ENCODE data around the gene ALDH1A2. TPM values are rescaled to one million over a fixed set of nuclear protein-coding genes. Genes with fewer than 3 reads are reported as not detected.
"Not testable (repeated sequence)": the region's sequence is repeated elsewhere in the genome, so short reads cannot be mapped to it uniquely, and the experiment has no call there.

Gene ALDH1A2
- total and polyA plus RNA-seq, 7 donors, result 1.2 to 12.5 (median 4.4) TPM

- WGBS, 2 donors, result 3 to 35% methylated on average over 2 of the region's 2 CpGs
- H3K27ac ChIP-seq, result no peak overlapping the region
- intact Hi-C loops (cut with DNase I), result no loop called here
Observed at GRCh38 chr15:58038426-58039078, 27.0 kb downstream of the ALDH1A2 start.

GRCh38 chr15:58037723-58038301, 27.7 kb downstream of the ALDH1A2 start:
- no peak overlapping the region for H3K4me3 ChIP-seq
- H3K4me1 ChIP-seq, result peaks cover 0 to 15% (median 11%) of the 10 kb centered on the region in 4 donors
- H3K36me3 ChIP-seq, result no peaks in the 10 kb centered on the region
- 5 to 24% methylated on average over 2 of the region's 2 CpGs for WGBS, 2 donors
- intact Hi-C loops (cut with DNase I), result no loop called here
- H3K27ac ChIP-seq, result no peak overlapping the region
- H3K27me3 ChIP-seq, result no peaks in the 10 kb centered on the region
- TF ChIP-seq, protein P1, sequence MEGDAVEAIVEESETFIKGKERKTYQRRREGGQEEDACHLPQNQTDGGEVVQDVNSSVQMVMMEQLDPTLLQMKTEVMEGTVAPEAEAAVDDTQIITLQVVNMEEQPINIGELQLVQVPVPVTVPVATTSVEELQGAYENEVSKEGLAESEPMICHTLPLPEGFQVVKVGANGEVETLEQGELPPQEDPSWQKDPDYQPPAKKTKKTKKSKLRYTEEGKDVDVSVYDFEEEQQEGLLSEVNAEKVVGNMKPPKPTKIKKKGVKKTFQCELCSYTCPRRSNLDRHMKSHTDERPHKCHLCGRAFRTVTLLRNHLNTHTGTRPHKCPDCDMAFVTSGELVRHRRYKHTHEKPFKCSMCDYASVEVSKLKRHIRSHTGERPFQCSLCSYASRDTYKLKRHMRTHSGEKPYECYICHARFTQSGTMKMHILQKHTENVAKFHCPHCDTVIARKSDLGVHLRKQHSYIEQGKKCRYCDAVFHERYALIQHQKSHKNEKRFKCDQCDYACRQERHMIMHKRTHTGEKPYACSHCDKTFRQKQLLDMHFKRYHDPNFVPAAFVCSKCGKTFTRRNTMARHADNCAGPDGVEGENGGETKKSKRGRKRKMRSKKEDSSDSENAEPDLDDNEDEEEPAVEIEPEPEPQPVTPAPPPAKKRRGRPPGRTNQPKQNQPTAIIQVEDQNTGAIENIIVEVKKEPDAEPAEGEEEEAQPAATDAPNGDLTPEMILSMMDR (IDR thresholded peaks at IDR 0.05), result no peak
- no peak for TF ChIP-seq POLR2AphosphoS5 (IDR thresholded peaks at IDR 0.05)
- TF ChIP-seq EP300 (IDR thresholded peaks at IDR 0.05), result no peak
- no peak for TF ChIP-seq POLR2A (IDR thresholded peaks at IDR 0.05)
- no peak for DNase-seq
- H3K9me3 ChIP-seq, result no peaks in the 10 kb centered on the region

More at GRCh38 chr15:58038426-58039078, 27.0 kb downstream of the ALDH1A2 start:
- DNase-seq, result no peak
- Histone ChIP-seq H3K27me3 (no peaks in the 10 kb centered on the region), H3K9me3 (no peaks in the 10 kb centered on the region), H3K36me3 (no peaks in the 10 kb centered on the region), H3K4me3 (no peak overlapping the region), H3K4me1 (peaks cover 0 to 15% (median 11%) of the 10 kb centered on the region in 4 donors)
- TF ChIP-seq, protein P1 (IDR thresholded peaks at IDR 0.05), result no peak
- no peak for TF ChIP-seq EP300 (IDR thresholded peaks at IDR 0.05)
- no peak for TF ChIP-seq POLR2AphosphoS5 (IDR thresholded peaks at IDR 0.05)
- TF ChIP-seq POLR2A (IDR thresholded peaks at IDR 0.05), result no peak

GRCh38 chr15:58036579-58036978, 28.9 kb downstream of the ALDH1A2 start:
- intact Hi-C loops (cut with DNase I), result no loop called here
- no peaks in the 10 kb centered on the region for H3K27me3 ChIP-seq
- no peak for DNase-seq
- peaks cover 0 to 15% (median 11%) of the 10 kb centered on the region in 4 donors for H3K4me1 ChIP-seq
- H3K9me3 ChIP-seq, result no peaks in the 10 kb centered on the region
- H3K4me3 ChIP-seq, result no peak overlapping the region
- WGBS, 2 donors, result 68 to 81% methylated on average over 4 of the region's 4 CpGs
- TF ChIP-seq POLR2A (IDR thresholded peaks at IDR 0.05), result no peak
- H3K36me3 ChIP-seq, result no peaks in the 10 kb centered on the region
- H3K27ac ChIP-seq, result no peak overlapping the region

- H3K4me1 ChIP-seq; H3K36me3 ChIP-seq; H3K27me3 ChIP-seq; H3K27ac ChIP-seq; H3K4me3 ChIP-seq; intact Hi-C loops (cut with DNase I); DNase-seq: not testable (repeated sequence)
- H3K9me3 ChIP-seq, result peaks cover 12 to 22% (median 18%) of the 10 kb centered on the region in 4 donors
- WGBS, 2 donors, result 85 to 97% methylated on average over 1 of the region's 1 CpG
Observed at GRCh38 chr15:58028392-58028791, 37.1 kb downstream of the ALDH1A2 start.

- DNase-seq, result peak; percentile 61
- intact Hi-C loops (cut with DNase I), result no loop called here
- Histone ChIP-seq H3K27me3 (no peaks in the 10 kb centered on the region), H3K36me3 (no peaks in the 10 kb centered on the region), H3K4me3 (no peak overlapping the region), H3K9me3 (peaks cover 12 to 22% (median 18%) of the 10 kb centered on the region in 4 donors), H3K4me1 (no peaks in the 10 kb centered on the region), H3K27ac (no peak overlapping the region)
- 92 to 96% methylated on average over 7 of the region's 7 CpGs for WGBS, 2 donors
- TF ChIP-seq, protein P1 (IDR thresholded peaks at IDR 0.05), result no peak
- TF ChIP-seq EP300 (IDR thresholded peaks at IDR 0.05), result no peak
Observed at GRCh38 chr15:58026552-58026951, 39.0 kb downstream of the ALDH1A2 start.

Data from sigmoid colon (tissue), 7 donors.